PC-3 (cell line): ENCODE measurements around the gene CRADD.

Experiments used
- EZH2 ChIP-seq: fragments of 300-600 bp; sonication (generic); IDR thresholded peaks from one replicate; pipeline ENCODE4 v1.6.1; 2017; ENCODE audit warnings: antibody characterized with exemption, mild to moderate bottlenecking, low read length; ENCODE audit not compliant: unreplicated experiment
- TF ChIP-seq, protein P1 (sequence below): fragments of 300-600 bp; sonication (generic); conservative IDR thresholded peaks from 2 replicates; pipeline ENCODE4 v1.5.1; 2017; ENCODE audit warnings: antibody characterized with exemption, low read depth, mild to moderate bottlenecking, low read length

GRCh38 chr12:93772003-93772700 is 95.0 kb downstream of the CRADD start:
- TF ChIP-seq, protein P1, sequence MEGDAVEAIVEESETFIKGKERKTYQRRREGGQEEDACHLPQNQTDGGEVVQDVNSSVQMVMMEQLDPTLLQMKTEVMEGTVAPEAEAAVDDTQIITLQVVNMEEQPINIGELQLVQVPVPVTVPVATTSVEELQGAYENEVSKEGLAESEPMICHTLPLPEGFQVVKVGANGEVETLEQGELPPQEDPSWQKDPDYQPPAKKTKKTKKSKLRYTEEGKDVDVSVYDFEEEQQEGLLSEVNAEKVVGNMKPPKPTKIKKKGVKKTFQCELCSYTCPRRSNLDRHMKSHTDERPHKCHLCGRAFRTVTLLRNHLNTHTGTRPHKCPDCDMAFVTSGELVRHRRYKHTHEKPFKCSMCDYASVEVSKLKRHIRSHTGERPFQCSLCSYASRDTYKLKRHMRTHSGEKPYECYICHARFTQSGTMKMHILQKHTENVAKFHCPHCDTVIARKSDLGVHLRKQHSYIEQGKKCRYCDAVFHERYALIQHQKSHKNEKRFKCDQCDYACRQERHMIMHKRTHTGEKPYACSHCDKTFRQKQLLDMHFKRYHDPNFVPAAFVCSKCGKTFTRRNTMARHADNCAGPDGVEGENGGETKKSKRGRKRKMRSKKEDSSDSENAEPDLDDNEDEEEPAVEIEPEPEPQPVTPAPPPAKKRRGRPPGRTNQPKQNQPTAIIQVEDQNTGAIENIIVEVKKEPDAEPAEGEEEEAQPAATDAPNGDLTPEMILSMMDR, result no peak
- no peak for TF ChIP-seq EZH2
